Fibroblast of lung (primary cell): ENCODE data around the gene SLC6A11.

Experiments
- EZH2 ChIP-seq: IDR thresholded peaks from 2 replicates; pipeline ENCODE4 v1.5.1; 2012; ENCODE audit warnings: low read length, control low read depth, mild to moderate bottlenecking; ENCODE audit errors: missing control alignments
- TF ChIP-seq, protein P1 (sequence below), 2 donors: IDR thresholded peaks in 1 of 2; conservative IDR thresholded peaks in 1 of 2; 1 replicate in 1 of 2; 2 replicates in 1 of 2; pipeline ENCODE4 v1.5.1; 2011 to 2012; ENCODE audit warnings: low read length in 2 of 2, control low read depth in 1 of 2, inconsistent platforms in 1 of 2, low read depth in 1 of 2, mild to moderate bottlenecking in 1 of 2

DNA sequence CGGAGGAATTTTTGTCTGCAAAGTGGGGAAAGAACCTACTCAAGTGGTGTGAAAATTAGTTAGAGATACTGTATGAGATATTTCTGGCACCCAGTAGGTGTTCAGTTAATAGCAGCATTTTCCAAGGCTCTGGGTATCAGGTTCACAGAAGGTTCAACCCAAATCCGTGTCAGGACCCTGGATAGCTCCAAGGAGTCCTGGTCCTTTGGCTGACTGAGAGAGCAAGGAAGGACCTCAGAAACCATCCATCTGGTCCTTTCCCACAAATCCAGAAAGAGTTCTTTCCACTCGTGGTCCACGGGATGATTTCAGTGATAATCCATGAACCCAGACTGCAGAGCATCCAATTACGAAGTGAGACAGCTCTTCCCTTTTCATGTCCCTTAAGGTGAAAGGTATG, 51.4 kb downstream of the SLC6A11 start:
- TF ChIP-seq, protein P1, sequence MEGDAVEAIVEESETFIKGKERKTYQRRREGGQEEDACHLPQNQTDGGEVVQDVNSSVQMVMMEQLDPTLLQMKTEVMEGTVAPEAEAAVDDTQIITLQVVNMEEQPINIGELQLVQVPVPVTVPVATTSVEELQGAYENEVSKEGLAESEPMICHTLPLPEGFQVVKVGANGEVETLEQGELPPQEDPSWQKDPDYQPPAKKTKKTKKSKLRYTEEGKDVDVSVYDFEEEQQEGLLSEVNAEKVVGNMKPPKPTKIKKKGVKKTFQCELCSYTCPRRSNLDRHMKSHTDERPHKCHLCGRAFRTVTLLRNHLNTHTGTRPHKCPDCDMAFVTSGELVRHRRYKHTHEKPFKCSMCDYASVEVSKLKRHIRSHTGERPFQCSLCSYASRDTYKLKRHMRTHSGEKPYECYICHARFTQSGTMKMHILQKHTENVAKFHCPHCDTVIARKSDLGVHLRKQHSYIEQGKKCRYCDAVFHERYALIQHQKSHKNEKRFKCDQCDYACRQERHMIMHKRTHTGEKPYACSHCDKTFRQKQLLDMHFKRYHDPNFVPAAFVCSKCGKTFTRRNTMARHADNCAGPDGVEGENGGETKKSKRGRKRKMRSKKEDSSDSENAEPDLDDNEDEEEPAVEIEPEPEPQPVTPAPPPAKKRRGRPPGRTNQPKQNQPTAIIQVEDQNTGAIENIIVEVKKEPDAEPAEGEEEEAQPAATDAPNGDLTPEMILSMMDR (conservative IDR thresholded peaks at IDR 0.05 in 1 of 2, IDR thresholded peaks at IDR 0.05 in 1 of 2; ENCODE audit: low read depth in 1 of 2, low read length in 2 of 2), result no peak
- TF ChIP-seq EZH2, result no peak
